ENCODE data around the gene ARID3A. TPM values are rescaled to one million over a fixed set of nuclear protein-coding genes. Genes with fewer than 3 reads are reported as not detected.

ARID3A gene
- total RNA-seq, 1 donor from 2014 or later, result 2.6 TPM

GRCh38 chr19:961866-962620, 36.2 kb downstream of the ARID3A start:
- Histone ChIP-seq H3K27me3 (ENCODE audit: control insufficient read depth in 3 of 3, insufficient read depth in 3 of 3, low read length in 3 of 3) (peaks cover 0 to 11% (median 6%) of the 10 kb centered on the region in 3 donors), H3K27ac (ENCODE audit: low read depth, low read length) (no peak overlapping the region), H3K4me1 (ENCODE audit: control insufficient read depth in 3 of 3, insufficient read depth in 3 of 3, low read length in 3 of 3) (no peaks in the 10 kb centered on the region), H3K9ac (ENCODE audit: low read depth in 1 of 3, low read length in 3 of 3) (no peak overlapping the region), H3K9me3 (ENCODE audit: control insufficient read depth in 3 of 3, low read length in 3 of 3) (no peaks in the 10 kb centered on the region), H3K36me3 (ENCODE audit: control insufficient read depth in 3 of 3, insufficient read depth in 3 of 3, low read length in 3 of 3) (peaks cover 0 to 12% (median 4%) of the 10 kb centered on the region in 3 donors), H3K4me3 (ENCODE audit: low read length in 3 of 3) (no peak overlapping the region)

- no peak overlapping the region for H3K4me3 ChIP-seq (ENCODE audit: low read length in 3 of 3)
- peaks cover 0 to 7% (median 6%) of the 10 kb centered on the region in 3 donors for H3K27me3 ChIP-seq (ENCODE audit: control insufficient read depth in 3 of 3, insufficient read depth in 3 of 3, low read length in 3 of 3)
- no peak overlapping the region for H3K27ac ChIP-seq (ENCODE audit: low read depth, low read length)
- no peak overlapping the region for H3K9ac ChIP-seq (ENCODE audit: low read depth in 1 of 3, low read length in 3 of 3)
- H3K4me1 ChIP-seq (ENCODE audit: control insufficient read depth in 3 of 3, insufficient read depth in 3 of 3, low read length in 3 of 3), result no peaks in the 10 kb centered on the region
- H3K9me3 ChIP-seq (ENCODE audit: control insufficient read depth in 3 of 3, low read length in 3 of 3), result no peaks in the 10 kb centered on the region
- peaks cover 0 to 12% (median 6%) of the 10 kb centered on the region in 3 donors for H3K36me3 ChIP-seq (ENCODE audit: control insufficient read depth in 3 of 3, insufficient read depth in 3 of 3, low read length in 3 of 3)
Observed at GRCh38 chr19:962683-963400, 37.0 kb downstream of the ARID3A start.

DNA sequence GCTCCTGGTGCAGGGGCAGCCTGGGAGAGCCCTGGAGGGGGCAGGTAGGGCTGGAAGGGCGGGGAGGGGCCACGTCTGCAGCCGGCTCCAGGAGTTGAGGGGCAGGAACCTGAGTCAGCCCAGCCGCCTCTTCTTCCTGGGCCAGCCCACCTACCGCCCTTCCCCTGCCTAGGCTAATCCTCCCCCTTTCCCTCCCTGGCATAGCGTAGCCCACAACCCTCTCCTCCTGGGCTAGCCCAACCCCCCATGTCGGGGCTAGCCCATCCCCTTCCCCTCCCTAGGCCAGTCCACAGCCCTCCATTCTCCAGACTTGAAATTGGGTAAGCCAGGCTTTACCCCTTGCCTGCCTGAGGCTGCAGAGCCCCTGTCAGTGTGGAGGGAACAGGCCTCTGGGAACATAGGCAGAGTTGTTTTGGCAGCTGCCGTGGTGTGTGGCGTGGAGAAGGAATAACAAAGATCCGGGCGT, 37.7 kb downstream of the ARID3A start:
- Histone ChIP-seq H3K36me3 (ENCODE audit: control insufficient read depth in 3 of 3, insufficient read depth in 3 of 3, low read length in 3 of 3) (peaks cover 0 to 15% (median 9%) of the 10 kb centered on the region in 3 donors), H3K4me1 (ENCODE audit: control insufficient read depth in 3 of 3, insufficient read depth in 3 of 3, low read length in 3 of 3) (no peaks in the 10 kb centered on the region), H3K9me3 (ENCODE audit: control insufficient read depth in 3 of 3, low read length in 3 of 3) (no peaks in the 10 kb centered on the region), H3K9ac (ENCODE audit: low read depth in 1 of 3, low read length in 3 of 3) (no peak overlapping the region), H3K27me3 (ENCODE audit: control insufficient read depth in 3 of 3, insufficient read depth in 3 of 3, low read length in 3 of 3) (peaks cover 0 to 7% (median 6%) of the 10 kb centered on the region in 3 donors), H3K4me3 (ENCODE audit: low read length in 3 of 3) (no peak overlapping the region), H3K27ac (ENCODE audit: low read depth, low read length) (no peak overlapping the region)

- H3K4me1 ChIP-seq (ENCODE audit: control insufficient read depth in 3 of 3, insufficient read depth in 3 of 3, low read length in 3 of 3), result no peaks in the 10 kb centered on the region
- no peaks in the 10 kb centered on the region for H3K9me3 ChIP-seq (ENCODE audit: control insufficient read depth in 3 of 3, low read length in 3 of 3)
- H3K4me3 ChIP-seq (ENCODE audit: low read length in 3 of 3), result no peak overlapping the region
- H3K27me3 ChIP-seq (ENCODE audit: control insufficient read depth in 3 of 3, insufficient read depth in 3 of 3, low read length in 3 of 3), result peaks cover 0 to 7% (median 6%) of the 10 kb centered on the region in 3 donors
- H3K9ac ChIP-seq (ENCODE audit: low read depth in 1 of 3, low read length in 3 of 3), result no peak overlapping the region
- H3K36me3 ChIP-seq (ENCODE audit: control insufficient read depth in 3 of 3, insufficient read depth in 3 of 3, low read length in 3 of 3), result peaks cover 0 to 16% (median 9%) of the 10 kb centered on the region in 3 donors
- no peak overlapping the region for H3K27ac ChIP-seq (ENCODE audit: low read depth, low read length)
Observed at GRCh38 chr19:964116-964520, 38.3 kb downstream of the ARID3A start.

- Histone ChIP-seq H3K27ac (ENCODE audit: low read depth, low read length) (no peak overlapping the region), H3K9me3 (ENCODE audit: control insufficient read depth in 3 of 3, low read length in 3 of 3) (no peaks in the 10 kb centered on the region), H3K27me3 (ENCODE audit: control insufficient read depth in 3 of 3, insufficient read depth in 3 of 3, low read length in 3 of 3) (peaks cover 0 to 7% (median 6%) of the 10 kb centered on the region in 3 donors), H3K9ac (ENCODE audit: low read depth in 1 of 3, low read length in 3 of 3) (no peak overlapping the region), H3K36me3 (ENCODE audit: control insufficient read depth in 3 of 3, insufficient read depth in 3 of 3, low read length in 3 of 3) (peaks cover 0 to 18% (median 9%) of the 10 kb centered on the region in 3 donors), H3K4me3 (ENCODE audit: low read length in 3 of 3) (no peak overlapping the region), H3K4me1 (ENCODE audit: control insufficient read depth in 3 of 3, insufficient read depth in 3 of 3, low read length in 3 of 3) (no peaks in the 10 kb centered on the region)
Observed at GRCh38 chr19:964761-965694, 39.2 kb downstream of the ARID3A start.

GRCh38 chr19:966485-967088, 40.8 kb downstream of the ARID3A start:
- Histone ChIP-seq H3K9me3 (ENCODE audit: control insufficient read depth in 3 of 3, low read length in 3 of 3) (peaks cover 6% of the 10 kb centered on the region in 3 donors), H3K27ac (ENCODE audit: low read depth, low read length) (no peak overlapping the region), H3K4me1 (ENCODE audit: control insufficient read depth in 3 of 3, insufficient read depth in 3 of 3, low read length in 3 of 3) (no peaks in the 10 kb centered on the region), H3K27me3 (ENCODE audit: control insufficient read depth in 3 of 3, insufficient read depth in 3 of 3, low read length in 3 of 3) (peaks cover 0 to 2% (median 0%) of the 10 kb centered on the region in 3 donors), H3K9ac (ENCODE audit: low read depth in 1 of 3, low read length in 3 of 3) (no peak overlapping the region), H3K36me3 (ENCODE audit: control insufficient read depth in 3 of 3, insufficient read depth in 3 of 3, low read length in 3 of 3) (peaks cover 6 to 26% (median 13%) of the 10 kb centered on the region in 3 donors), H3K4me3 (ENCODE audit: low read length in 3 of 3) (no peak overlapping the region)

DNA sequence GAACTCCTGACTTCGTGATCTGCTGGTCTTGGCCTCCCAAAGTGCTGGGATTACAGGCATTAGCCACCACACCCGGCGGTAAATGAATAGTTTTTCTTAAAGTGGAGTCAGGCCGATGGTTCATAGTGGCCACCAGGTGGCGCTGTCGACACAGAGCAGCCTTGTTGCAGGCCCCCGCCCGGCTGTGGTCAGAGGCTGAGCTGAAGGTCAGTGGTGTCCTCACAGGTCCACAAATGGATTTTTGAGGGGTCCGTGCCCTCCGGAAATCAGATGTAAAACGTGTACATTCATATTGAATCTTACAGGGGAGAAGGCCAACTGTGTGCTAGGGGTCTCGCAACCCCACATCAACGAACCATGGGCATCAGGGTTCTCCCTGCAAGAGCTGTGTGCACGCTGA, 44.9 kb downstream of the ARID3A start:
- Histone ChIP-seq H3K36me3 (ENCODE audit: control insufficient read depth in 3 of 3, insufficient read depth in 3 of 3, low read length in 3 of 3) (peaks cover 6 to 22% (median 11%) of the 10 kb centered on the region in 3 donors), H3K9me3 (ENCODE audit: control insufficient read depth in 3 of 3, low read length in 3 of 3) (peaks cover 6 to 8% (median 6%) of the 10 kb centered on the region in 3 donors), H3K9ac (ENCODE audit: low read depth in 1 of 3, low read length in 3 of 3) (no peak overlapping the region), H3K27ac (ENCODE audit: low read depth, low read length) (no peak overlapping the region), H3K27me3 (ENCODE audit: control insufficient read depth in 3 of 3, insufficient read depth in 3 of 3, low read length in 3 of 3) (peaks cover 0 to 3% (median 3%) of the 10 kb centered on the region in 3 donors), H3K4me3 (ENCODE audit: low read length in 3 of 3) (no peak overlapping the region), H3K4me1 (ENCODE audit: control insufficient read depth in 3 of 3, insufficient read depth in 3 of 3, low read length in 3 of 3) (no peaks in the 10 kb centered on the region)

- H3K27ac ChIP-seq (ENCODE audit: low read depth, low read length), result no peak overlapping the region
- H3K9me3 ChIP-seq (ENCODE audit: control insufficient read depth in 3 of 3, low read length in 3 of 3), result peaks cover 6 to 8% (median 6%) of the 10 kb centered on the region in 3 donors
- peaks cover 0 to 6% (median 3%) of the 10 kb centered on the region in 3 donors for H3K27me3 ChIP-seq (ENCODE audit: control insufficient read depth in 3 of 3, insufficient read depth in 3 of 3, low read length in 3 of 3)
- peaks cover 6 to 19% (median 9%) of the 10 kb centered on the region in 3 donors for H3K36me3 ChIP-seq (ENCODE audit: control insufficient read depth in 3 of 3, insufficient read depth in 3 of 3, low read length in 3 of 3)
- no peak overlapping the region for H3K4me3 ChIP-seq (ENCODE audit: low read length in 3 of 3)
- H3K4me1 ChIP-seq (ENCODE audit: control insufficient read depth in 3 of 3, insufficient read depth in 3 of 3, low read length in 3 of 3), result no peaks in the 10 kb centered on the region
- H3K9ac ChIP-seq (ENCODE audit: low read depth in 1 of 3, low read length in 3 of 3), result no peak overlapping the region
Observed at GRCh38 chr19:971795-972194, 46.0 kb downstream of the ARID3A start.

GRCh38 chr19:972281-972680, 46.4 kb downstream of the ARID3A start:
- no peaks in the 10 kb centered on the region for H3K4me1 ChIP-seq (ENCODE audit: control insufficient read depth in 3 of 3, insufficient read depth in 3 of 3, low read length in 3 of 3)
- H3K9me3 ChIP-seq (ENCODE audit: control insufficient read depth in 3 of 3, low read length in 3 of 3), result peaks cover 6 to 8% (median 6%) of the 10 kb centered on the region in 3 donors
- no peak overlapping the region for H3K9ac ChIP-seq (ENCODE audit: low read depth in 1 of 3, low read length in 3 of 3)
- H3K27me3 ChIP-seq (ENCODE audit: control insufficient read depth in 3 of 3, insufficient read depth in 3 of 3, low read length in 3 of 3), result peaks cover 0 to 9% (median 3%) of the 10 kb centered on the region in 3 donors
- peaks cover 6 to 19% (median 7%) of the 10 kb centered on the region in 3 donors for H3K36me3 ChIP-seq (ENCODE audit: control insufficient read depth in 3 of 3, insufficient read depth in 3 of 3, low read length in 3 of 3)
- H3K27ac ChIP-seq (ENCODE audit: low read depth, low read length), result no peak overlapping the region
- no peak overlapping the region for H3K4me3 ChIP-seq (ENCODE audit: low read length in 3 of 3)

All from skeletal muscle tissue (tissue), 4 donors.